IgD-negative memory B cell (primary cell): ENCODE measurements around the gene TIMM10B. TPM values are rescaled to one million over a fixed set of nuclear protein-coding genes. Genes with fewer than 3 reads are reported as not detected.

Experiments used
- H3K27ac Mint-ChIP-seq, 3 donors: one replicate each; pipeline ENCODE4 v1.8.0; 2020 to 2022; ENCODE audit warnings: mild to moderate bottlenecking in 3 of 3, mixed read lengths in 3 of 3, moderate library complexity in 1 of 3
- H3K27me3 Mint-ChIP-seq: one replicate; pipeline ENCODE4 v1.8.0; 2021; ENCODE audit warnings: mixed read lengths
- H3K36me3 Mint-ChIP-seq: one replicate; pipeline ENCODE4 v1.8.0; 2020; ENCODE audit warnings: mild to moderate bottlenecking, mixed read lengths
- H3K4me1 Mint-ChIP-seq, 3 donors: one replicate each; pipeline ENCODE4 v1.8.0; 2020 to 2022; ENCODE audit warnings: mixed read lengths in 3 of 3, mild to moderate bottlenecking in 1 of 3
- H3K4me3 Mint-ChIP-seq, 4 donors: one replicate each; pipeline ENCODE4 v1.8.0; 2020 to 2022; ENCODE audit warnings: mild to moderate bottlenecking in 4 of 4, mixed read lengths in 4 of 4, moderate library complexity in 3 of 4
- H3K9me3 Mint-ChIP-seq, 3 donors: one replicate each; pipeline ENCODE4 v1.8.0; 2020 to 2021; ENCODE audit warnings: mixed read lengths in 3 of 3, mild to moderate bottlenecking in 1 of 3
- polyA plus RNA-seq: library from polyadenylated mRNA; unstranded; fragments of 300-500 nt; fragmentation: Illumina TruSeq; gene quantifications from one replicate; pipeline ENCODE4 v1.2.3, GENCODE V29; 2021

Gene TIMM10B
- polyA plus RNA-seq = 25.4 TPM

GRCh38 chr11:6481012-6481923 lies at the start of gene TIMM10B, which contains the start of gene ARFIP2:
Gene TIMM10B, plus strand, starts transcription at chr11:6481501. Its CDS starts 16 bp downstream, at chr11:6481517.
Gene ARFIP2, minus strand, starts transcription at chr11:6481331. Its CDS starts 910 bp downstream, at chr11:6480421.
- peak within 1 kb of the TSS; percentile 77 to 98 (median 94) for H3K27ac Mint-ChIP-seq
- no peaks in the 10 kb centered on the region for H3K36me3 Mint-ChIP-seq
- peak within 1 kb of the TSS; percentile 89 to 98 (median 95) for H3K4me3 Mint-ChIP-seq

GRCh38 chr11:6431861-6432260 lies 49.4 kb upstream of the TIMM10B start:
- Mint-ChIP-seq H3K27me3 (peaks cover 8% of the 10 kb centered on the region), H3K27ac (no peak overlapping the region), H3K36me3 (peaks cover 2% of the 10 kb centered on the region)

More at GRCh38 chr11:6481012-6481923, at the start of gene TIMM10B, which contains the start of gene ARFIP2:
- H3K9me3 Mint-ChIP-seq = no peaks in the 10 kb centered on the region
- H3K4me1 Mint-ChIP-seq = peaks cover 28 to 31% (median 30%) of the 10 kb centered on the region in 3 donors
- H3K27me3 Mint-ChIP-seq = no peaks in the 10 kb centered on the region

GRCh38 chr11:6433998-6434660 lies 47.2 kb upstream of the TIMM10B start:
- H3K9me3 Mint-ChIP-seq = no peaks in the 10 kb centered on the region
- H3K4me3 Mint-ChIP-seq = no peak overlapping the region
- H3K27me3 Mint-ChIP-seq = peaks cover 8% of the 10 kb centered on the region
- H3K27ac Mint-ChIP-seq = no peak overlapping the region
- peaks cover 0 to 2% (median 0%) of the 10 kb centered on the region in 3 donors for H3K4me1 Mint-ChIP-seq
- peaks cover 2% of the 10 kb centered on the region for H3K36me3 Mint-ChIP-seq

More at GRCh38 chr11:6431861-6432260, 49.4 kb upstream of the TIMM10B start:
- H3K4me1 Mint-ChIP-seq = peaks cover 0 to 2% (median 0%) of the 10 kb centered on the region in 3 donors
- no peak overlapping the region for H3K4me3 Mint-ChIP-seq
- H3K9me3 Mint-ChIP-seq = no peaks in the 10 kb centered on the region

- Mint-ChIP-seq H3K27me3 (peaks cover 8% of the 10 kb centered on the region), H3K4me1 (peaks cover 0 to 2% (median 0%) of the 10 kb centered on the region in 3 donors), H3K27ac (no peak overlapping the region), H3K9me3 (no peaks in the 10 kb centered on the region), H3K4me3 (no peak overlapping the region), H3K36me3 (no peaks in the 10 kb centered on the region)
These were observed 43.9 kb upstream of the TIMM10B start for GRCh38 chr11:6437423-6437822.

DNA sequence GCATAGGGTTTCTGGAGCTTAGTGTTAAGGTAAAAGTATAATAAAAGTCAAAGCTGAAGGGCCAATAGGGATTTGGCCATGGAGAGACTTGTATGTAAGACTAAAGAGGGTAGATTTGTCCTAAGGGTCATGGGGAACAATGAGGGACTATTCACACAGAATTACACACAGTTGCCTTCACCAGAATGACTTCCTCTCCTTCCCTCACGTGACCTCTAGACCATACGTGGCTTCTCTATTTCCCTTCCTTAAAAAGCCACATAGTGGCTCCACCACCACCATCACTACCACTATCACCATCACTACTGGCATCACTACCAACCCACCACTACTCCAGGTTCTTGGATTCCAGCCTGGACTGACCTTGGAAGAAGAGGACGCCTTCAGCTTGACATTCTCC lies 43.3 kb upstream of the TIMM10B start:
- H3K36me3 Mint-ChIP-seq = no peaks in the 10 kb centered on the region
- peaks cover 0 to 2% (median 0%) of the 10 kb centered on the region in 3 donors for H3K4me1 Mint-ChIP-seq
- H3K9me3 Mint-ChIP-seq = no peaks in the 10 kb centered on the region
- no peak overlapping the region for H3K4me3 Mint-ChIP-seq
- peaks cover 8% of the 10 kb centered on the region for H3K27me3 Mint-ChIP-seq
- no peak overlapping the region for H3K27ac Mint-ChIP-seq

GRCh38 chr11:6438979-6439571 lies 42.2 kb upstream of the TIMM10B start:
- no peak overlapping the region for H3K4me3 Mint-ChIP-seq
- H3K27me3 Mint-ChIP-seq = peaks cover 4% of the 10 kb centered on the region
- no peaks in the 10 kb centered on the region for H3K36me3 Mint-ChIP-seq
- no peak overlapping the region for H3K27ac Mint-ChIP-seq
- H3K4me1 Mint-ChIP-seq = peaks cover 0 to 2% (median 0%) of the 10 kb centered on the region in 3 donors
- H3K9me3 Mint-ChIP-seq = no peaks in the 10 kb centered on the region

GRCh38 chr11:6440906-6441358 lies 40.4 kb upstream of the TIMM10B start, which contains the start of gene HPX:
Gene HPX, minus strand, starts transcription at chr11:6440987. Its CDS starts 24 bp downstream, at chr11:6440963.
- Mint-ChIP-seq H3K27ac (no peak within 1 kb of the TSS), H3K4me3 (no peak within 1 kb of the TSS), H3K36me3 (no peaks in the 10 kb centered on the region), H3K27me3 (peaks cover under 1% of the 10 kb centered on the region), H3K9me3 (no peaks in the 10 kb centered on the region), H3K4me1 (no peaks in the 10 kb centered on the region)

- Mint-ChIP-seq H3K27ac (no peak overlapping the region), H3K4me1 (no peaks in the 10 kb centered on the region)
These were observed 38.9 kb upstream of the TIMM10B start for GRCh38 chr11:6442441-6442840.

DNA sequence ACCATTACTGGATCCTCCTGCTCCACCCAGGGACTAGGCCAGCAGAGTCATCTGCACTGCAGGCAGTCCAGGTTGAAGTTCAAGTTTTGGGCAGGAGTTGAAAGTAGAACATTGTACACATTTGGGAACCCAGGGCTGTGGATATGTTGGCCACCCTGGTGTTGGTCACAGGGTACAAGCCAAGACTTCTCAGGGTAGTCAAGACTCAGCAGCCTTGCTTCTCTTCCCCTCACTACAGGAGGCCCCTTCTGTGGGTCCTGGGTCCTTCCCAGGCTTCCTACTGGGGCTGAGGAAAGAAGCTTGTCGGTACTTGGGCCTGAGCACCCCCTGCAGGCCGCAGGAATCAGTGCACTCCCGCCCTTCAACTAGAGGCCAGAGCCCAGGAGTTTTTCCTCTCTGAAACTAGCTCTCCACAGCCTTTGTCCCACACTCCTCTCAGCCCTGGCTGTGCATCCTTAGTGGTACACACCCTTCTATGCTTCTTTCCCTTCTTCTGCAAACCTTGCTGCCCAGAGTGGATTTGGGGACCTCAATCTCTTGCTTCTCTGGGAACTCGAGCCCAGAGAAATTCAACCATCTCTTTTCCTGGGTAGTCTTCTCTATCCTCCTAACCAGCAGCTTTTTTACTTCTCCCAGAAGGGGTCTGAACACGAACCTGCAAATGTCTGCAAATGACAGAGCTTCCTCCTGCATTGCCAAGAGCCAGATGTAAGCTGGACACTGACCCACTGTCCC lies 37.9 kb upstream of the TIMM10B start:
- no peaks in the 10 kb centered on the region for H3K4me1 Mint-ChIP-seq

More at GRCh38 chr11:6442441-6442840, 38.9 kb upstream of the TIMM10B start:
- Mint-ChIP-seq H3K27me3 (no peaks in the 10 kb centered on the region), H3K4me3 (no peak overlapping the region), H3K9me3 (no peaks in the 10 kb centered on the region), H3K36me3 (no peaks in the 10 kb centered on the region)

GRCh38 chr11:6448574-6448973 lies 32.7 kb upstream of the TIMM10B start:
- Mint-ChIP-seq H3K4me3 (no peak overlapping the region), H3K4me1 (no peaks in the 10 kb centered on the region), H3K9me3 (no peaks in the 10 kb centered on the region), H3K27me3 (no peaks in the 10 kb centered on the region), H3K36me3 (peaks cover 5% of the 10 kb centered on the region), H3K27ac (no peak overlapping the region)

More for the DNA sequence above, 37.9 kb upstream of the TIMM10B start:
- H3K9me3 Mint-ChIP-seq = no peaks in the 10 kb centered on the region
- no peak overlapping the region for H3K4me3 Mint-ChIP-seq
- no peak overlapping the region for H3K27ac Mint-ChIP-seq
- no peaks in the 10 kb centered on the region for H3K27me3 Mint-ChIP-seq
- no peaks in the 10 kb centered on the region for H3K36me3 Mint-ChIP-seq

GRCh38 chr11:6452219-6452618 lies 29.1 kb upstream of the TIMM10B start:
- Mint-ChIP-seq H3K9me3 (no peaks in the 10 kb centered on the region), H3K4me1 (no peaks in the 10 kb centered on the region), H3K27me3 (no peaks in the 10 kb centered on the region), H3K27ac (peak overlapping the region in 1 of 3 donors; percentile 5), H3K4me3 (no peak overlapping the region), H3K36me3 (peaks cover 16% of the 10 kb centered on the region)

DNA sequence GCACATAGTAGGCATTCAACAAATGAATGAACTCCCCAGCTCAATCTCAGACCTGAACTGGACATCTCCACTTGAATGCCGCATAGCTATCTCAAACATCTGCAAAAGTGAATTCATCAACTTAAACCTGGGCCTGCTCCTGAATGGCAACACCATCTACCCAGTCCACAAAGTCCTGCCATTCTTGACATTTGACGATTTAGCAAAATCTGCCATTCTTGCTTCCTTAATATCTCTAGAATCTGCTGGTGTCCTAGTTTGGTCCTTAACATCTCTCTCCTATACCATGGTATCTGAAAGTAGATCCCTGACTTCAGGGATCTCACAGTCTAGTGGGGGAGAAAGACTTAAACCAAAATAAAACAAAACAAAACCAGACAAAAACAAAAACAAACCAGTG lies 28.1 kb upstream of the TIMM10B start:
- peaks cover 16% of the 10 kb centered on the region for H3K36me3 Mint-ChIP-seq
- H3K9me3 Mint-ChIP-seq = no peaks in the 10 kb centered on the region
- H3K4me3 Mint-ChIP-seq = no peak overlapping the region

GRCh38 chr11:6455070-6455469 lies 26.2 kb upstream of the TIMM10B start:
- no peaks in the 10 kb centered on the region for H3K27me3 Mint-ChIP-seq
- no peak overlapping the region for H3K27ac Mint-ChIP-seq
- H3K9me3 Mint-ChIP-seq = no peaks in the 10 kb centered on the region
- H3K36me3 Mint-ChIP-seq = peaks cover 16% of the 10 kb centered on the region
- H3K4me1 Mint-ChIP-seq = no peaks in the 10 kb centered on the region
- H3K4me3 Mint-ChIP-seq = no peak overlapping the region

More for the DNA sequence above, 28.1 kb upstream of the TIMM10B start:
- no peaks in the 10 kb centered on the region for H3K27me3 Mint-ChIP-seq
- H3K4me1 Mint-ChIP-seq = no peaks in the 10 kb centered on the region
- no peak overlapping the region for H3K27ac Mint-ChIP-seq

- Mint-ChIP-seq H3K27me3 (no peaks in the 10 kb centered on the region), H3K36me3 (peaks cover 16% of the 10 kb centered on the region), H3K4me1 (no peaks in the 10 kb centered on the region), H3K9me3 (no peaks in the 10 kb centered on the region), H3K27ac (no peak overlapping the region), H3K4me3 (no peak overlapping the region)
These were observed 24.8 kb upstream of the TIMM10B start for GRCh38 chr11:6456361-6457073.
